ENCODE results near the gene SSH2. TPM values are rescaled to one million over a fixed set of nuclear protein-coding genes. Genes with fewer than 3 reads are reported as not detected.

Gene SSH2
- total and polyA plus RNA-seq, 2 donors (not counting 1 experiment from before 2014, with no cell fraction given): 51.5 to 183 TPM

- no peak for TF ChIP-seq CTCF (IDR thresholded peaks at IDR 0.05)
- TF ChIP-seq EZH2 (IDR thresholded peaks at IDR 0.05; ENCODE audit: borderline replicate concordance, insufficient read depth, low read depth, low read length, poor library complexity, severe bottlenecking): no peak
- H3K4me1 Mint-ChIP-seq: peaks cover 51% of the 10 kb centered on the region
- no peaks in the 10 kb centered on the region for H3K9me3 Mint-ChIP-seq (ENCODE audit: insufficient read depth)
- Histone ChIP-seq H3K36me3 (replicated peaks in 1 of 2; ENCODE audit: control extremely low read depth in 1 of 2, control insufficient read depth in 1 of 2, extremely low read depth in 1 of 2, insufficient read depth in 2 of 2, low read length in 1 of 2) (peaks cover 0 to 31% of the 10 kb centered on the region in 2 experiments), H3K79me2 (ENCODE audit: control insufficient read depth, insufficient read depth, low read length) (peaks cover 74% of the 10 kb centered on the region), H3K4me3 (ENCODE audit: control extremely low read depth in 1 of 5, extremely low read depth in 1 of 5, insufficient read depth in 1 of 5, low read depth in 2 of 5, low read length in 4 of 5) (no peak overlapping the region), H3K27me3 (replicated peaks in 1 of 4; ENCODE audit: control extremely low read depth in 1 of 4, control insufficient read depth in 3 of 4, insufficient read depth in 4 of 4, low read length in 3 of 4) (no peaks in the 10 kb centered on the region), H2AFZ (ENCODE audit: insufficient read depth, low read depth, low read length, poor library complexity, severe bottlenecking) (no peak overlapping the region), H3K27ac (ENCODE audit: low read length in 2 of 2) (no peak overlapping the region), H3K9me3 (ENCODE audit: control extremely low read depth in 1 of 3, control insufficient read depth in 2 of 3, insufficient read depth in 1 of 3, low read length in 2 of 3) (no peaks in the 10 kb centered on the region), H3K4me1 (ENCODE audit: control insufficient read depth in 2 of 2, insufficient read depth in 2 of 2, low read length in 2 of 2) (peaks cover 35 to 43% of the 10 kb centered on the region in 2 donors), H3K9ac (ENCODE audit: low read length) (no peak overlapping the region), H4K20me1 (ENCODE audit: control insufficient read depth, insufficient read depth, low read length, poor library complexity, severe bottlenecking) (peaks cover 56% of the 10 kb centered on the region), H3K4me2 (replicated peaks; ENCODE audit: low read depth, low read length, poor library complexity, severe bottlenecking) (peak overlapping the region; percentile 69)
- intact Hi-C loops (cut with micrococcal nuclease): no loop called here
- no peaks in the 10 kb centered on the region for H3K27me3 Mint-ChIP-seq
- ChIA-PET POLR2A (no interaction called here), CTCF (interaction anchor here (0.5 to 24.3 kb wide), 4 partner anchors 9 to 28 kb away, joined by 3 to 336 read pairs (median 14); partner anchors contain the start of gene ANKRD13B)
- 73% methylated on average over 16 of the region's 16 CpGs for WGBS (ENCODE audit: insufficient coverage)
- DNase-seq (no peak), ATAC-seq (ENCODE audit: low read depth) (no peak)
- H3K4me3 Mint-ChIP-seq: peak overlapping the region; percentile 56
- H3K27ac Mint-ChIP-seq: peak overlapping the region; percentile 71
These were observed 346.4 kb downstream of the SSH2 start for GRCh38 chr17:29583324-29584248.

- TF ChIP-seq CTCF (IDR thresholded peaks at IDR 0.05) (no peak), EZH2 (IDR thresholded peaks at IDR 0.05; ENCODE audit: borderline replicate concordance, insufficient read depth, low read depth, low read length, poor library complexity, severe bottlenecking) (no peak)
- Mint-ChIP-seq H3K4me3 (no peak overlapping the region), H3K4me1 (peaks cover 45% of the 10 kb centered on the region), H3K9me3 (ENCODE audit: insufficient read depth) (no peaks in the 10 kb centered on the region), H3K27ac (no peak overlapping the region), H3K27me3 (no peaks in the 10 kb centered on the region)
- ATAC-seq (ENCODE audit: low read depth): no peak
- Histone ChIP-seq H3K9me3 (ENCODE audit: control extremely low read depth in 1 of 3, control insufficient read depth in 2 of 3, insufficient read depth in 1 of 3, low read length in 2 of 3) (no peaks in the 10 kb centered on the region), H3K9ac (ENCODE audit: low read length) (no peak overlapping the region), H3K36me3 (replicated peaks in 1 of 2; ENCODE audit: control extremely low read depth in 1 of 2, control insufficient read depth in 1 of 2, extremely low read depth in 1 of 2, insufficient read depth in 2 of 2, low read length in 1 of 2) (peaks cover 0 to 38% of the 10 kb centered on the region in 2 experiments), H3K4me1 (ENCODE audit: control insufficient read depth in 2 of 2, insufficient read depth in 2 of 2, low read length in 2 of 2) (peaks cover 28 to 35% of the 10 kb centered on the region in 2 donors), H3K4me2 (replicated peaks; ENCODE audit: low read depth, low read length, poor library complexity, severe bottlenecking) (no peak overlapping the region), H4K20me1 (ENCODE audit: control insufficient read depth, insufficient read depth, low read length, poor library complexity, severe bottlenecking) (peaks cover 47% of the 10 kb centered on the region), H3K4me3 (ENCODE audit: control extremely low read depth in 1 of 5, extremely low read depth in 1 of 5, insufficient read depth in 1 of 5, low read depth in 2 of 5, low read length in 4 of 5) (no peak overlapping the region), H3K79me2 (ENCODE audit: control insufficient read depth, insufficient read depth, low read length) (peaks cover 68% of the 10 kb centered on the region), H3K27me3 (replicated peaks in 1 of 4; ENCODE audit: control extremely low read depth in 1 of 4, control insufficient read depth in 3 of 4, insufficient read depth in 4 of 4, low read length in 3 of 4) (no peaks in the 10 kb centered on the region), H2AFZ (ENCODE audit: insufficient read depth, low read depth, low read length, poor library complexity, severe bottlenecking) (no peak overlapping the region), H3K27ac (ENCODE audit: low read length in 2 of 2) (no peak overlapping the region)
- DNase-seq: peak; percentile 4
- WGBS (ENCODE audit: insufficient coverage): 97% methylated on average over 11 of the region's 13 CpGs
- intact Hi-C loops (cut with micrococcal nuclease): no loop called here
- ChIA-PET POLR2A (no interaction called here), CTCF (interaction anchor here (1.8 to 24.3 kb wide), 2 partner anchors 10 to 29 kb away, joined by 10 to 336 read pairs; partner anchors contain the start of gene ANKRD13B)
These were observed 347.3 kb downstream of the SSH2 start for GRCh38 chr17:29582772-29583171.

All from B cell (primary cell).